K562 (cell line): ENCODE data around the gene LCNL1. TPM values are rescaled to one million over a fixed set of nuclear protein-coding genes. Genes with fewer than 3 reads are reported as not detected.

Experiments used
- ATF1 ChIP-seq, 2 experiments: fragments of 450-650 bp in 1 of 2; IDR thresholded peaks; 2 replicates each; pipeline ENCODE4 v1.6.1; 2016; ENCODE audit warnings: missing compliant biosample characterization in 1 of 2, missing genetic modification characterization in 1 of 2
- SMARCC2 ChIP-seq: fragments of 450-650 bp; IDR thresholded peaks from 2 replicates; pipeline ENCODE4 v1.6.1; 2017; ENCODE audit warnings: antibody characterized with exemption, moderate library complexity, mild to moderate bottlenecking, low read depth
- ZBTB17 ChIP-seq: fragments of 450-650 bp; formaldehyde crosslinking; IDR thresholded peaks from 2 replicates; pipeline ENCODE4 v1.4.0; 2020; ENCODE audit warnings: mild to moderate bottlenecking
- polyA plus RNA-seq, 8 experiments: library from polyadenylated mRNA; depleted of rRNA in 4 of 8; stranded (reverse) in 5 of 8; unstranded in 3 of 8; fragments of >200 nt; fragmentation: Nextera tagmentation in 2 of 8; fragmentation: Illumina TruSeq in 1 of 8; extraction: Ambion mirVana in 2 of 8; extraction: Trizol in 1 of 8; gene quantifications; 2 replicates each; pipeline versions ENCODE4 v1.2.1 to v1.2.3, GENCODE V29; 2011 to 2014; ENCODE audit warnings: inconsistent platforms in 1 of 8, missing spikeins in 1 of 8
- total RNA-seq, 7 experiments: library from RNA; depleted of rRNA in 6 of 7; stranded (reverse); fragments of >200 nt in 6 of 7; fragmentation: Illumina TruSeq in 2 of 7; extraction: Trizol in 2 of 7; gene quantifications; 2 replicates each; pipeline versions ENCODE4 v1.2.1 to v1.2.3, GENCODE V29; 2011 to 2021; ENCODE audit warnings: low replicate concordance in 1 of 7
- TF ChIP-seq, protein P1 (sequence below): fragments of 250-450 bp; sonication (Bioruptor Pico); IDR thresholded peaks from 2 replicates; pipeline ENCODE4 v1.8.0; 2022; ENCODE audit warnings: inconsistent platforms, mild to moderate bottlenecking, moderate library complexity, borderline replicate concordance
- TF ChIP-seq, protein P2 (sequence below): sonication (generic); formaldehyde crosslinking; IDR thresholded peaks from 2 replicates; pipeline ENCODE4 v1.8.0; 2022; ENCODE audit warnings: mild to moderate bottlenecking, missing genetic modification reagents
- TF ChIP-seq, protein P3 (sequence below): fragments of 250-450 bp; sonication (Bioruptor Pico); IDR thresholded peaks from 2 replicates; pipeline ENCODE4 v1.5.0; 2021
- TF ChIP-seq, protein P4 (sequence below): fragments of 250-450 bp; sonication (Bioruptor Pico); IDR thresholded peaks from 2 replicates; pipeline ENCODE4 v1.9.0; 2021; ENCODE audit warnings: mild to moderate bottlenecking, inconsistent platforms
- TF ChIP-seq, protein P5 (sequence below): IDR thresholded peaks from 2 replicates; pipeline ENCODE4 v1.6.1; 2012; ENCODE audit warnings: low read depth, low read length, improper control_type of control experiment, borderline replicate concordance

Gene LCNL1
- total and polyA plus RNA-seq, 9 of the 15 experiments (the other 6 are each of a cell fraction or from before 2014, with no cell fraction given): 0.04 to 0.16 (median 0.04) TPM; not detected in 4

DNA sequence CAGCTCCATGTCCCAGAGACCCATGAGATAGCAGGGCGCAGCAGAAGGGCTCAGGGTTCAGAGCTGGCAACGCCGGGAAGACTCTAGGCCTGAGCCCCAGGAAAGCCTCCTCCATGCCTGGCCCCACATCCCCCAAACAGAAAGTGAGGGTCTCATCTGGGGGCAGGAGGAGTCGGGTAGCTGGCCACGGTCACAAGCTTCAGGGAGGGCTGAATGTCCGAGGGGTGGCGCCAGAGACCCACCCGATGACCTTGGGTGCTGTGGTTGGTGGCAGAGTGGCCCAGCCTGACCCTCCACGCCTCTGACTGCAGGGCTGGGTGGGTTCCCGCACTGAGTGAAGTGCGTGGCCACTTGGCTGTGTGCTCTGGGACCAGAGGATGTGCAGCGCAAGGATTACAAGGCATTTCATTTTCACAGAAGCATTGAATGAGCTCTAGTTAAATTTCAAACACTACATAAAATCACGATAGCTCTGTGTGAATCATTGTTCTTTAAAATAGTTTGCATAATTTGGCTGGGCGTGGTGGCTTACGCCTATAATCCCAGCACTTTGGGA, 34.8 kb upstream of the LCNL1 start (continued):
- TF ChIP-seq, protein P1, sequence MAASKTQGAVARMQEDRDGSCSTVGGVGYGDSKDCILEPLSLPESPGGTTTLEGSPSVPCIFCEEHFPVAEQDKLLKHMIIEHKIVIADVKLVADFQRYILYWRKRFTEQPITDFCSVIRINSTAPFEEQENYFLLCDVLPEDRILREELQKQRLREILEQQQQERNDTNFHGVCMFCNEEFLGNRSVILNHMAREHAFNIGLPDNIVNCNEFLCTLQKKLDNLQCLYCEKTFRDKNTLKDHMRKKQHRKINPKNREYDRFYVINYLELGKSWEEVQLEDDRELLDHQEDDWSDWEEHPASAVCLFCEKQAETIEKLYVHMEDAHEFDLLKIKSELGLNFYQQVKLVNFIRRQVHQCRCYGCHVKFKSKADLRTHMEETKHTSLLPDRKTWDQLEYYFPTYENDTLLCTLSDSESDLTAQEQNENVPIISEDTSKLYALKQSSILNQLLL: no peak
- TF ChIP-seq, protein P2, sequence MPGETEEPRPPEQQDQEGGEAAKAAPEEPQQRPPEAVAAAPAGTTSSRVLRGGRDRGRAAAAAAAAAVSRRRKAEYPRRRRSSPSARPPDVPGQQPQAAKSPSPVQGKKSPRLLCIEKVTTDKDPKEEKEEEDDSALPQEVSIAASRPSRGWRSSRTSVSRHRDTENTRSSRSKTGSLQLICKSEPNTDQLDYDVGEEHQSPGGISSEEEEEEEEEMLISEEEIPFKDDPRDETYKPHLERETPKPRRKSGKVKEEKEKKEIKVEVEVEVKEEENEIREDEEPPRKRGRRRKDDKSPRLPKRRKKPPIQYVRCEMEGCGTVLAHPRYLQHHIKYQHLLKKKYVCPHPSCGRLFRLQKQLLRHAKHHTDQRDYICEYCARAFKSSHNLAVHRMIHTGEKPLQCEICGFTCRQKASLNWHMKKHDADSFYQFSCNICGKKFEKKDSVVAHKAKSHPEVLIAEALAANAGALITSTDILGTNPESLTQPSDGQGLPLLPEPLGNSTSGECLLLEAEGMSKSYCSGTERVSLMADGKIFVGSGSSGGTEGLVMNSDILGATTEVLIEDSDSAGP: no peak
- TF ChIP-seq ATF1 (CRISPR knock-in tag; IDR thresholded peaks at IDR 0.05) (no peak), ATF1 (tag; IDR thresholded peaks at IDR 0.05) (0 out of 2 replicates have a peak, but pooled peaks have one; percentile 33), SMARCC2 (no peak), ZBTB17 (CRISPR knock-in tag) (no peak)
- TF ChIP-seq, protein P3, sequence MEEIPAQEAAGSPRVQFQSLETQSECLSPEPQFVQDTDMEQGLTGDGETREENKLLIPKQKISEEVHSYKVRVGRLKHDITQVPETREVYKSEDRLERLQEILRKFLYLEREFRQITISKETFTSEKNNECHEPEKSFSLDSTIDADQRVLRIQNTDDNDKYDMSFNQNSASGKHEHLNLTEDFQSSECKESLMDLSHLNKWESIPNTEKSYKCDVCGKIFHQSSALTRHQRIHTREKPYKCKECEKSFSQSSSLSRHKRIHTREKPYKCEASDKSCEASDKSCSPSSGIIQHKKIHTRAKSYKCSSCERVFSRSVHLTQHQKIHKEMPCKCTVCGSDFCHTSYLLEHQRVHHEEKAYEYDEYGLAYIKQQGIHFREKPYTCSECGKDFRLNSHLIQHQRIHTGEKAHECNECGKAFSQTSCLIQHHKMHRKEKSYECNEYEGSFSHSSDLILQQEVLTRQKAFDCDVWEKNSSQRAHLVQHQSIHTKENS: no peak
- TF ChIP-seq, protein P4, sequence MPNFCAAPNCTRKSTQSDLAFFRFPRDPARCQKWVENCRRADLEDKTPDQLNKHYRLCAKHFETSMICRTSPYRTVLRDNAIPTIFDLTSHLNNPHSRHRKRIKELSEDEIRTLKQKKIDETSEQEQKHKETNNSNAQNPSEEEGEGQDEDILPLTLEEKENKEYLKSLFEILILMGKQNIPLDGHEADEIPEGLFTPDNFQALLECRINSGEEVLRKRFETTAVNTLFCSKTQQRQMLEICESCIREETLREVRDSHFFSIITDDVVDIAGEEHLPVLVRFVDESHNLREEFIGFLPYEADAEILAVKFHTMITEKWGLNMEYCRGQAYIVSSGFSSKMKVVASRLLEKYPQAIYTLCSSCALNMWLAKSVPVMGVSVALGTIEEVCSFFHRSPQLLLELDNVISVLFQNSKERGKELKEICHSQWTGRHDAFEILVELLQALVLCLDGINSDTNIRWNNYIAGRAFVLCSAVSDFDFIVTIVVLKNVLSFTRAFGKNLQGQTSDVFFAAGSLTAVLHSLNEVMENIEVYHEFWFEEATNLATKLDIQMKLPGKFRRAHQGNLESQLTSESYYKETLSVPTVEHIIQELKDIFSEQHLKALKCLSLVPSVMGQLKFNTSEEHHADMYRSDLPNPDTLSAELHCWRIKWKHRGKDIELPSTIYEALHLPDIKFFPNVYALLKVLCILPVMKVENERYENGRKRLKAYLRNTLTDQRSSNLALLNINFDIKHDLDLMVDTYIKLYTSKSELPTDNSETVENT (CRISPR knock-in tag): no peak
- TF ChIP-seq, protein P5, sequence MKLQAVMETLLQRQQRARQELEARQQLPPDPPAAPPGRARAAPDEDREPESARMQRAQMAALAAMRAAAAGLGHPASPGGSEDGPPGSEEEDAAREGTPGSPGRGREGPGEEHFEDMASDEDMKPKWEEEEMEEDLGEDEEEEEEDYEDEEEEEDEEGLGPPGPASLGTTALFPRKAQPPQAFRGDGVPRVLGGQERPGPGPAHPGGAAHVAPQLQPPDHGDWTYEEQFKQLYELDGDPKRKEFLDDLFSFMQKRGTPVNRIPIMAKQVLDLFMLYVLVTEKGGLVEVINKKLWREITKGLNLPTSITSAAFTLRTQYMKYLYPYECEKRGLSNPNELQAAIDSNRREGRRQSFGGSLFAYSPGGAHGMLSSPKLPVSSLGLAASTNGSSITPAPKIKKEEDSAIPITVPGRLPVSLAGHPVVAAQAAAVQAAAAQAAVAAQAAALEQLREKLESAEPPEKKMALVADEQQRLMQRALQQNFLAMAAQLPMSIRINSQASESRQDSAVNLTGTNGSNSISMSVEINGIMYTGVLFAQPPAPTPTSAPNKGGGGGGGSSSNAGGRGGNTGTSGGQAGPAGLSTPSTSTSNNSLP: no peak
